Cardiac fibroblast (primary cell): ENCODE measurements around the gene TEK.

Experiments
- DNase-seq, 2 donors: peaks; one replicate each; pipeline versions ENCODE4 v3.0.0 to v3.0.0-alpha.2; 2010; ENCODE audit warnings: low read depth in 2 of 2
- H3K4me3 ChIP-seq, 2 donors: replicated peaks in 1 of 2; 1 replicate in 1 of 2; 2 replicates in 1 of 2; pipeline ENCODE4 v1.5.1; 2011; ENCODE audit warnings: low read depth in 2 of 2, low read length in 2 of 2, mild to moderate bottlenecking in 2 of 2, moderate library complexity in 1 of 2
- TF ChIP-seq, protein P1 (sequence below): IDR thresholded peaks from one replicate; pipeline ENCODE4 v1.5.1; 2011; ENCODE audit warnings: low read depth, mild to moderate bottlenecking, low read length, inconsistent platforms

The TEK gene

DNA sequence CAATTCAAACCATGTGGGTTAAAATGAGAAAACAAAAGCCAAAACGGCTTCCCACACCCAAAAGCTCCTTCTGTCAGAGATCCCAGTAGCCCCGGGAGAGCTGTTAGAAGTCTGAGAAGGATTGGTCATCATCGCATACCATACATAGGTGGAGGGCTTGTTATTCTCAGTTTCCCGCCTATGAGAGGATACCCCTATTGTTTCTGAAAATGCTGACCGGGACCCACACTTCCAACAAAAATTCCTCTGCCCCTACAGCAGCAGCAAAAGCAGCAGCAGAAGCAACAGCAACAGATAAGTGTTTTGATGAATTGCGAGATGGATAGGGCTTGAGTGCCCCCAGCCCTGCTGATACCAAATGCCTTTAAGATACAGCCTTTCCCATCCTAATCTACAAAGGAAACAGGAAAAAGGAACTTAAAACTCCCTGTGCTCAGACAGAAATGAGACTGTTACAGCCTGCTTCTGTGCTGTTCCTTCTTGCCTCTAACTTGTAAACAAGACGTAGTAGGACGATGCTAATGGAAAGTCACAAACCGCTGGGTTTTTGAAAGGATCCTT is at the start of gene TEK:
Gene TEK, plus strand, starts transcription at position 245 of the 561 bp plus-strand sequence. CDS start 366 bp downstream, outside the sequence.
- peak; percentile 55 to 63 for DNase-seq
- peak within 1 kb of the TSS; percentile 37 to 56 for H3K4me3 ChIP-seq
- TF ChIP-seq, protein P1, sequence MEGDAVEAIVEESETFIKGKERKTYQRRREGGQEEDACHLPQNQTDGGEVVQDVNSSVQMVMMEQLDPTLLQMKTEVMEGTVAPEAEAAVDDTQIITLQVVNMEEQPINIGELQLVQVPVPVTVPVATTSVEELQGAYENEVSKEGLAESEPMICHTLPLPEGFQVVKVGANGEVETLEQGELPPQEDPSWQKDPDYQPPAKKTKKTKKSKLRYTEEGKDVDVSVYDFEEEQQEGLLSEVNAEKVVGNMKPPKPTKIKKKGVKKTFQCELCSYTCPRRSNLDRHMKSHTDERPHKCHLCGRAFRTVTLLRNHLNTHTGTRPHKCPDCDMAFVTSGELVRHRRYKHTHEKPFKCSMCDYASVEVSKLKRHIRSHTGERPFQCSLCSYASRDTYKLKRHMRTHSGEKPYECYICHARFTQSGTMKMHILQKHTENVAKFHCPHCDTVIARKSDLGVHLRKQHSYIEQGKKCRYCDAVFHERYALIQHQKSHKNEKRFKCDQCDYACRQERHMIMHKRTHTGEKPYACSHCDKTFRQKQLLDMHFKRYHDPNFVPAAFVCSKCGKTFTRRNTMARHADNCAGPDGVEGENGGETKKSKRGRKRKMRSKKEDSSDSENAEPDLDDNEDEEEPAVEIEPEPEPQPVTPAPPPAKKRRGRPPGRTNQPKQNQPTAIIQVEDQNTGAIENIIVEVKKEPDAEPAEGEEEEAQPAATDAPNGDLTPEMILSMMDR, result no peak

DNA sequence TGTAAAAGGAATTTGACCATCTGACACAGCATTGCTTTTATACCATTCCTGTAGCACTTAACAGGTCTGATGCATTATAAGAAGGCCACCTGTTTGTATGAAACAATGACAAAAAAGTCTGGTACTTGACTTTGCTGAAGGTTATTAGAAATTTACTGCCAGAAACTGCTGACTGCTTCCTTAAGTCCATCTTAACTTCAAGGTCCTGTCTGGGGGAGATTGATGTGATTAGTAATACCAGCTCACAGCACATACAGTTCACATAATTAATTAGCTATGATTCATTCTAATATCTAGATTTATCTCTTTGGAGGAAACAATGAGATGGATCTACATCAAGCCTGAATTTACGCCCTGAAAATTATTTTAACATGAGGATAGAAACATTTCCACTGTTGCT is 49.6 kb upstream of the TEK start:
- DNase-seq, result no peak
- no peak overlapping the region for H3K4me3 ChIP-seq
- TF ChIP-seq, protein P1, result no peak

DNA sequence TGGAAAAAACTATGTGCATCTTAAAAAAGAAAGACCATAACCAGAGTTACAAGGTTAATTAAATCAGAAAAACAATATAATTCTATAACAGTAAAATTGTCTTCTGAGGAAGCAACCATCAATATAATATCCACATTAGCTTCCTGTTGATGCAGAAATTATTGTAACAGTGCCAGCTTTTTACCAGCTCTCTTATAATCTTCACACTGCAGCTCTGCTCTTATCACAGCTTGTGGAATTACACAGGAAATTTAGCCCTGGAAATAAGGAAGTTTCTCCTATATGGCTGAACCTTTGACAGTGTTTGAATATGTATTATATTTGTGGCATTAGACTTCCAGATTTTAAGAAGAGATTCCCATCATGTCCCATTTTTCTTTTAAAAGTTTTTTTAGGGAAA is 49.1 kb upstream of the TEK start:
- TF ChIP-seq, protein P1, result no peak
- peak in 1 of 2 donors; percentile 64 for DNase-seq
- H3K4me3 ChIP-seq, result no peak overlapping the region

DNA sequence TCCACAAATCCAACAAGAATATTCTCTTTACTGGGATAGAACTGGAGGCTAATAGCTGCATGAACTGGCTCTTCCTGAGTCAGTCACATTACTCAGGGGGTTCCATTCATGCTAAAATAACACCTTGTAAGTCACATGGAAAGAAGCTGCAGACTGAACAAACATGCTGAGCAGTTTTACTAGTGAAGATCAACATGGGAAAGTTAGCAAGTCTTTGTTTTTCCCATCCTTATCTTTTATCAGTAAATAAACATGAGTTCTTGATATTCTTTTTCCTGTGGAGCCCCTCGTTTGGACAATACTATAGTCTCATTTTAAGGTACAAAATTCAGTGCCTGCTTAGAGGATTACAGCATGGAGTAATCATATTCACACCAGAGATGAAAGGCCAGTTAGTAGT is 43.7 kb upstream of the TEK start:
- DNase-seq, result peak in 1 of 2 donors; percentile 36
- TF ChIP-seq, protein P1, result no peak

DNA sequence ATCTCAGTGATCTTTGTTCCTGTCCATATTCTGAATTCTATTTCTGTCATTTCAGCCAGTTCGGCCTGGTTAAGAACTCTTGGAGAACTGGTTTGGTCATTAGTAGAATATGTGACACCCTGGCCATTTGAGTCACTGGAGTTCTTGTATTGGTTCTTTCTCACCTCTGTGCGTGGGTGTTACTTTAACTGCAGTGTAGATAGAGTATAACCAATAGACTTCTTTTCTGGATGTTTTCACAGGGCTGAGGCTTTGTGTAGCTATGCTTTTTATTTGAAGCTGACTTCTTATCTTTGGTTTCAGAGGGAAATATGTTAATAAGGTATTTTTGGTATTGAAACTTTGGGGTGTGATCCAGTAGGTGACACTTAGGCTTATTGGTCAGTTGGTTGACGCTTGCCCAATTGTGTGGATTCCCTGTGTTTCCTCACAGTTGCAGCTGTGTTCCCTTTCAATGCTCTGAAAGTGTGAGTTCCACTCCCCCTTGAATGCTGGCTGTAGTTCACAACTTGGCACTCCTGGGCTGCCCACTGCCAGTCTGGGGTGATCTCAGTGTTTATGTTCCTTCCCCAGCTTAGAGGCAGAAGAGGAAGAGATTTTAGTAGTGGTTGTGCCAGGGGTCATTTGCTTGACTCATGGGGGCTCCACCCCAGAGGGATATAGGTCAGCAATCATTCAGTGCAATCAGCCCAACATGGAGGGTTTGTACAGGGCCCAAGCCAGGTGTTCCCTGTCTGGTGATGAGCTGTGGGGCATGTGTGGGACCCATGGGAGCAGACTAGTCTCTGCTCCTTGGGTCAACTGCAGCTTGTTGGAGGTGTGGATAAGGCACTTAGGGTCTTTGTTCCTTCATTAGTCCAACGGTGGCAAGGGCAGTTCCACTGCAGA is 34.9 kb upstream of the TEK start:
- DNase-seq, result peak in 1 of 2 donors; percentile 64
- H3K4me3 ChIP-seq, result no peak overlapping the region
- TF ChIP-seq, protein P1, result no peak

More for the DNA sequence above, 43.7 kb upstream of the TEK start:
- no peak overlapping the region for H3K4me3 ChIP-seq

DNA sequence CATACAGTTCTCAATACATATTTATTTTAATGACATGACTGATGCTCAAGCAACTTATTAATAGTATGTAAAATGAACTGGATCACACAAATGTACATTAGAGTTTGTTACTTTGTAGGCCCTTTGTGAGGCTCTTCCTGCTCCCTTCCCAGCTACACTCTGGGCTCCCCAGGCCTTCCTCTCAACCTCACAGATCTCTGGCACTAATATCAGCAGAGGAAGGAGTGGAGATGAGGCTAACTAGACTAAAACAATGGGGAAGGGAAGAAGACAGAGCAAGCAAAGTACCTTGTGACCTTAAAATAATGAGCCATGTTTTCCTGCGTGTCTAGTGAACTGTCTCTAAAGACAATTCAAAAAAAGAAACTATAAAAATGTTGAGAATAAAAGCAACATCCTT is 30.3 kb upstream of the TEK start:
- no peak for DNase-seq
- TF ChIP-seq, protein P1, result no peak
- H3K4me3 ChIP-seq, result no peak overlapping the region
